Keratinocyte (primary cell): ENCODE measurements around the gene GOLGA2.

Source experiments
- EZH2 ChIP-seq: IDR thresholded peaks from one replicate; pipeline ENCODE4 v1.6.1; 2012; ENCODE audit warnings: inconsistent platforms, mild to moderate bottlenecking, low read length, moderate library complexity
- TF ChIP-seq, protein P1 (sequence below), 3 experiments: IDR thresholded peaks in 1 of 3; conservative IDR thresholded peaks in 1 of 3; optimal IDR thresholded peaks in 1 of 3; 2 replicates in 2 of 3; 3 replicates in 1 of 3; pipeline versions ENCODE3 to v1.5.1; 2011; ENCODE audit warnings: low read length in 3 of 3, mild to moderate bottlenecking in 3 of 3, moderate library complexity in 2 of 3, control low read depth in 1 of 3, inconsistent platforms in 1 of 3; ENCODE audit not compliant: insufficient read depth in 2 of 3; ENCODE audit errors: extremely low read depth in 1 of 3

DNA sequence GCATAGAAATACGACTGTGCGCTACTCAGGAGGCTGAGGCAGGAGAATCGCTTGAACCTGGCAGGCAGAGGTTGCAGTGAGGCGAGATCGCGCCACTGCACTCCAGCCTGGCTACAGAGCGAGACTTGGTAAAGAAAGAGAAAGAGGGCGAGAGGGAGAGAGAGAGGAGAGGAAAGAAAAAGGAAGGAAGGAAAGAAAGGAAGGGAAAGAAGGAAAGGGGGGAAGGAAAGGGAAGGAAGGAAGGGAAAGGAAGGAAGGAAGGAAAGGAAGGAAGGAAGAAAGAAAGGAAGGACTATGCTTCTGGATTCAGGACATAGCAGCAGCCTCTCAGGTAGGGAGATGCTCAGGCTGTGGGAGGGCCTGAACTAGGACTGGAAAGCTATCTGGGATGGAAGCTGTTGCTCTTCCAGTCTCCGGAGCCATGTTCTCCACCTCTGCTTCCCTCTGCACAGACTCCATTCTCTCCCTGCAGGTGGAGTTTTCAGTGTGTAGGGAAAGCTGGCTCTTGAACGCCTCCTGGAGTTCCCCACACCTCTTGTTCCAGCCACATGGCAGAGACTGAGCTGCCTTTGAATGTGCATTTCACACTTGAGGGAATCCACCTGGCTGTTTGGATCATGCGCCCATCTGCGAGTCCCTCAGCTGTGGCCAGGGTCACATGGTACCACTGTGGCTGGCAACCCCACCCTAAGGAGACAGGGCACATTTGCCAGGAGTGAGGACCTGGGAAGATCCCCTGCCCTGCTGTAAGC is 9.4 kb upstream of the GOLGA2 start:
- TF ChIP-seq, protein P1, sequence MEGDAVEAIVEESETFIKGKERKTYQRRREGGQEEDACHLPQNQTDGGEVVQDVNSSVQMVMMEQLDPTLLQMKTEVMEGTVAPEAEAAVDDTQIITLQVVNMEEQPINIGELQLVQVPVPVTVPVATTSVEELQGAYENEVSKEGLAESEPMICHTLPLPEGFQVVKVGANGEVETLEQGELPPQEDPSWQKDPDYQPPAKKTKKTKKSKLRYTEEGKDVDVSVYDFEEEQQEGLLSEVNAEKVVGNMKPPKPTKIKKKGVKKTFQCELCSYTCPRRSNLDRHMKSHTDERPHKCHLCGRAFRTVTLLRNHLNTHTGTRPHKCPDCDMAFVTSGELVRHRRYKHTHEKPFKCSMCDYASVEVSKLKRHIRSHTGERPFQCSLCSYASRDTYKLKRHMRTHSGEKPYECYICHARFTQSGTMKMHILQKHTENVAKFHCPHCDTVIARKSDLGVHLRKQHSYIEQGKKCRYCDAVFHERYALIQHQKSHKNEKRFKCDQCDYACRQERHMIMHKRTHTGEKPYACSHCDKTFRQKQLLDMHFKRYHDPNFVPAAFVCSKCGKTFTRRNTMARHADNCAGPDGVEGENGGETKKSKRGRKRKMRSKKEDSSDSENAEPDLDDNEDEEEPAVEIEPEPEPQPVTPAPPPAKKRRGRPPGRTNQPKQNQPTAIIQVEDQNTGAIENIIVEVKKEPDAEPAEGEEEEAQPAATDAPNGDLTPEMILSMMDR (optimal IDR thresholded peaks at IDR 0.05 in 1 of 3, IDR thresholded peaks at IDR 0.05 in 1 of 3, conservative IDR thresholded peaks at IDR 0.05 in 1 of 3; ENCODE audit: extremely low read depth in 1 of 3, insufficient read depth in 2 of 3, low read length in 3 of 3) = no peak
- TF ChIP-seq EZH2 = no peak
